Measurements from ENCODE around the gene NDUFB10. TPM values are rescaled to one million over a fixed set of nuclear protein-coding genes. Genes with fewer than 3 reads are reported as not detected.

The NDUFB10 gene
- total RNA-seq, 4 donors from 2014 or later, result 157 to 196 (median 174) TPM

DNA sequence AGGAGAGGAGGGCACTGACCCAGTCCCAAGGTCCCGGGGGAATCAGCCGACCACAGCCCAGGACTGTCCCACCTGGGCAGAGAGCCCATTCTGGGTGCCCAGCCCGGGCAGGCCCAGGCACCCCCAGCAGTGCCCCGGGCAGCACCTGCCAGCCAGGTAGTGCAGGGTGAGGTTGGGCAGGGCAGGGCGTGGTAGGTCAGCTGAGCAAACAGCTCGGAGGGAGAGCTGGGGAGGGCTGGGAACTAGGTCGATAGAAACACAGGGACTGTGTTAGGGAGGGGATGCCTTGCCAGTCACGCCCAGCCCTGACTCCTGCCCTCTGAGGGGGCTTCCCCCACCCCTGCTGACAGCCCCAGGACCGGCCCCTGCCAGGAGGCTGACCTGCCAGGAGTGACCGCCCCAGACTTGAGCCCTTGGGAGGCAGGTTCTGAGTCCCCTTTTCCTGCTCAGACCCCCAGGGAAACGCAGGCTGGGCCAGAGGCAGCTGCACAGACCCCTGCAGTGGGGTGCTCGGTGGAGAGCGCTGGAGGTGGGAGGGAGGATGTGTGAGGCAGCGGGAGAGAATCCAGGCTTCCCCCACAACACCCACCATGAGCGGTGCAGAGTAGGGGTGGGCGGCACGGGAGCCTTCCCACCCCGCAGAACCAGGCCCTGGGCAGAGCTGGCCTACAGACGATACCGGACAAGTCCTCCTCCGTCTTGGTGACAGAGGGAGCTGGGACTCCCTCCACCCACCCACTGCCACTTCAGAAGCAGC lies 45.8 kb upstream of the NDUFB10 start:
- WGBS, result 44% methylated on average over 6 of the region's 21 CpGs
- H3K36me3 ChIP-seq, result no peaks in the 10 kb centered on the region
- H3K27me3 ChIP-seq, result peaks cover 53% of the 10 kb centered on the region
- no peaks in the 10 kb centered on the region for H3K9me3 ChIP-seq
- peak overlapping the region; percentile 10 for H3K4me3 ChIP-seq
- no peak for DNase-seq (ENCODE audit: low spot score in 2 of 2)
- H3K27ac ChIP-seq, result peak overlapping the region; percentile 81
- peaks cover 61% of the 10 kb centered on the region for H3K4me1 ChIP-seq
- TF ChIP-seq EP300 (IDR thresholded peaks at IDR 0.05) (no peak), POLR2AphosphoS5 (IDR thresholded peaks at IDR 0.05) (peak in 1 of 3 donors; percentile 12)

DNA sequence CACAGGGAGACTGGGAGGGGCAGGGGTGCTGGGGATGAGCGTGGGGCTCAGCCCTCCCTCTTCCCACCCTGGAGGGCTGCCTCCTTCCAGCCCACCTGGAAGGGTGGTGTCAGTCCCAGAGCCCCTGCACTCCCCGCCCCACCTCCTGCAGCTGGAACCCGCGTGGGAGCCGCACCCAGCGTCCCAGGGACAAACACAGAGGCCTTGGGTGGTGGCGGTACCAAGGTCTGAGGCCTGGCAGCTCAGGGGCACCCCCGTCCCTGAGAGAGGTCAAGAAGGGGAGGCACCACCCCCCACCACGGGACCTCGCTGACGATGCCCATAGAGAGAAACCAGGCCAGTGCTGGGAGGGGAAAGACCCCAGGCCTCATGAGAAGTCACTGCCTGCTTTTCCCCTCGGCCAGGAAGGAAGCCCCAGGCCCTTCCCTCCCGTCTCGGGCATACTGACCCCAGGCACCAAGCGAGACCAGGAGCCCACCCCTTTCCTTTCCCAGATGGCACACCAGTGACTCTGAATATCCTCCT lies 45.2 kb upstream of the NDUFB10 start:
- Histone ChIP-seq H3K36me3 (no peaks in the 10 kb centered on the region), H3K27me3 (peaks cover 59% of the 10 kb centered on the region), H3K4me3 (peak overlapping the region; percentile 10), H3K4me1 (peaks cover 67% of the 10 kb centered on the region), H3K27ac (peak overlapping the region; percentile 81), H3K9me3 (no peaks in the 10 kb centered on the region)
- no peak for DNase-seq (ENCODE audit: low spot score in 2 of 2)
- WGBS, result 32% methylated on average over 3 of the region's 15 CpGs
- TF ChIP-seq POLR2AphosphoS5 (IDR thresholded peaks at IDR 0.05), result no peak
- TF ChIP-seq POLR2A (IDR thresholded peaks at IDR 0.05), result no peak
- TF ChIP-seq, protein P1, sequence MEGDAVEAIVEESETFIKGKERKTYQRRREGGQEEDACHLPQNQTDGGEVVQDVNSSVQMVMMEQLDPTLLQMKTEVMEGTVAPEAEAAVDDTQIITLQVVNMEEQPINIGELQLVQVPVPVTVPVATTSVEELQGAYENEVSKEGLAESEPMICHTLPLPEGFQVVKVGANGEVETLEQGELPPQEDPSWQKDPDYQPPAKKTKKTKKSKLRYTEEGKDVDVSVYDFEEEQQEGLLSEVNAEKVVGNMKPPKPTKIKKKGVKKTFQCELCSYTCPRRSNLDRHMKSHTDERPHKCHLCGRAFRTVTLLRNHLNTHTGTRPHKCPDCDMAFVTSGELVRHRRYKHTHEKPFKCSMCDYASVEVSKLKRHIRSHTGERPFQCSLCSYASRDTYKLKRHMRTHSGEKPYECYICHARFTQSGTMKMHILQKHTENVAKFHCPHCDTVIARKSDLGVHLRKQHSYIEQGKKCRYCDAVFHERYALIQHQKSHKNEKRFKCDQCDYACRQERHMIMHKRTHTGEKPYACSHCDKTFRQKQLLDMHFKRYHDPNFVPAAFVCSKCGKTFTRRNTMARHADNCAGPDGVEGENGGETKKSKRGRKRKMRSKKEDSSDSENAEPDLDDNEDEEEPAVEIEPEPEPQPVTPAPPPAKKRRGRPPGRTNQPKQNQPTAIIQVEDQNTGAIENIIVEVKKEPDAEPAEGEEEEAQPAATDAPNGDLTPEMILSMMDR (IDR thresholded peaks at IDR 0.05), result no peak
- no peak for TF ChIP-seq EP300 (IDR thresholded peaks at IDR 0.05)

DNA sequence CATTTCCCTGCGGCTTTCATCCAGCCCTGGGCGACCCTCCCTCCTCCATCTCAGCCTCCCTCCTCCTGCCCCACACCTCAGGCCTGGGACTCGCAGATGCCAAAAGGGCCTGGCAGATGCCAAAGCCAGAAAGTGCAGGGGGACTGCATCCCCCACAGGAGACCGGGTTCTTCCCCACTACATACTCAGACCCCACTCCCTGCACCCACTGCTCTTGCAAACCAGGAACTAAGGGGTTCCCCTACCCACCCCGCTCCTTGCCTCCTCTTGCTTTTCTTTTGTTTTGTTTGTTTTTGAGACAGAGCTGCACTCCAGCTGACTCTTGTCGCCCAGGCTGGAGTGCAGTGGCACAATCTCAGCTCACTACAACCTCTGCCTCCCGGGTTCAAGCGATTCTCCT lies 44.4 kb upstream of the NDUFB10 start:
- no peak overlapping the region for H3K4me3 ChIP-seq
- peaks cover 65% of the 10 kb centered on the region for H3K4me1 ChIP-seq
- no peaks in the 10 kb centered on the region for H3K36me3 ChIP-seq
- H3K27ac ChIP-seq, result peak overlapping the region; percentile 81
- peaks cover 63% of the 10 kb centered on the region for H3K27me3 ChIP-seq
- TF ChIP-seq, protein P1 (IDR thresholded peaks at IDR 0.05), result no peak
- WGBS, result 66% methylated on average over 7 of the region's 8 CpGs
- DNase-seq (ENCODE audit: low spot score in 2 of 2), result no peak
- H3K9me3 ChIP-seq, result no peaks in the 10 kb centered on the region

DNA sequence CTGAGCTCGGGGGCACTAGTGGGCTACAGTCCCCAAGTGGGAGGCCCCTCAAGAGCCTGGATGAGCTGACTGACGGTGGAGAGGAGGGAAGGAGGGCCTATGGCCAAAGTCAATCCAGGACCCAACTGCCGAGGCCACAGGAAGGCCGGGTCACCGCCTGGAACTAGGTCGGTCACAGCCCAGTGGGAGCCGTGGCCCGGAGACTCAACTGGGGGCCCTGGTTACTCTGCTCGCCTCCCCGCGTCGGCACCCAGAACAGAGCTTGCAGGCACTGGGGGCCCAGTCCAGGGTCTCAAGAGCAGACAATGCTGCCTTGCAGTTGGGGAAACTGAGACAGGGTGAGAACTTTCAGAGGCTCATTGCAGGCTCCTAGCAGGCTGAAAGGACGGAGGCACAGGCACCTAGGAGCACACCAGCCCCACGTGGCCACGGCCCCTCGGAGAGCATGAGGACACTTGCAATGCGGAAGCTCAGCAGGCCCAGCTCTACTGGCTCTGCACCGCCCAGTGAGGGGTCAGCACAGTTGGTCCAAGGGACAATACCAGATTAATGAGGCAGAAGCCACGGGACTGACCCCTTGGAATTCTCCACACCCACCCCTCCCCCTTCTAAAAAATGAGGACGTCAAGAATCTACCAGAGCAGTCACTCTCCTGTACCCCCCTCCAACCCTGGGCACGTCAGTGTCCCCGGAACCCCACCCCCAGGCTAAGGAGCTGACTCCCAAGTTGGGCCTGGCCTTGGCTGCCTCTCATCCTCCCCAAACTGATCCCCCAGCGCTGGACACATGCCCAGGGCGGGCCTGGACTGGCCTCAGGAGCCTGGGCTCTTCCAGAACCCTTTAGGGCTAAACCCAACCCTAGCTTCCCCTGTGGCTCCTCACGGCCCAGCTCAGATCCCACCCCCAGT lies 43.4 kb upstream of the NDUFB10 start:
- H3K27me3 ChIP-seq, result peaks cover 72% of the 10 kb centered on the region
- TF ChIP-seq POLR2A (IDR thresholded peaks at IDR 0.05), result no peak
- no peak for TF ChIP-seq EP300 (IDR thresholded peaks at IDR 0.05)
- TF ChIP-seq, protein P1 (IDR thresholded peaks at IDR 0.05), result no peak
- TF ChIP-seq POLR2AphosphoS5 (IDR thresholded peaks at IDR 0.05), result no peak
- peak overlapping the region; percentile 81 for H3K27ac ChIP-seq
- no peaks in the 10 kb centered on the region for H3K36me3 ChIP-seq
- WGBS, result 68% methylated on average over 14 of the region's 25 CpGs
- no peaks in the 10 kb centered on the region for H3K9me3 ChIP-seq
- H3K4me1 ChIP-seq, result peaks cover 63% of the 10 kb centered on the region
- no peak for DNase-seq (ENCODE audit: low spot score in 2 of 2)
- H3K4me3 ChIP-seq, result peak overlapping the region; percentile 46

DNA sequence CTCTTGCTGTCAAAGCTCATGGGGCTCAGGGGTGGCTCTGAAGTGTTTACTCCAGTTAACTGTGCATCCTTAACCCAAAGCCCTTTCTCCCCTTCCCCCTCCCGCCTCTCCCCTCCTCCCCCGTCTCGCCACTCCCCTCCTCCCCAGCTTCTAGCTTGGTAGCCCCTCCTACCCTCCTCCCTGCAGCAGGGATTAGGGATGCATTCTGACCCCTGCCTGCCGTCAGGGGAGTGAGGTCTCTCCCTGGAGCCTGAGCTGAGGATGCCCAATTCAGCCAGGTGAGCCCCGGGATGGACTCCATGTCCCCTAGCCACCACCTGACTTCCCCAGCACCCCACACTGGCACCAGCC lies 42.7 kb upstream of the NDUFB10 start:
- TF ChIP-seq EP300 (IDR thresholded peaks at IDR 0.05), result no peak
- TF ChIP-seq POLR2AphosphoS5 (IDR thresholded peaks at IDR 0.05), result no peak
- TF ChIP-seq, protein P1 (IDR thresholded peaks at IDR 0.05), result no peak
- TF ChIP-seq POLR2A (IDR thresholded peaks at IDR 0.05), result no peak
- no peaks in the 10 kb centered on the region for H3K9me3 ChIP-seq
- no peak for DNase-seq (ENCODE audit: low spot score in 2 of 2)
- WGBS, result 18% methylated on average over 5 of the region's 5 CpGs
- H3K27me3 ChIP-seq, result peaks cover 76% of the 10 kb centered on the region
- H3K27ac ChIP-seq, result peak overlapping the region; percentile 50
- H3K4me3 ChIP-seq, result peak overlapping the region; percentile 46
- H3K4me1 ChIP-seq, result peaks cover 60% of the 10 kb centered on the region
- H3K36me3 ChIP-seq, result no peaks in the 10 kb centered on the region
